Right renal pelvis (tissue), 4 donors: Measurements from ENCODE around the gene GPS1. TPM values are rescaled to one million over a fixed set of nuclear protein-coding genes. Genes with fewer than 3 reads are reported as not detected.

Experiments
- DNase-seq, 4 donors: peaks; one replicate each; pipeline ENCODE4 v3.0.0-alpha.2; 2013; ENCODE audit warnings: low read depth in 4 of 4, low spot score in 3 of 4, missing footprints in 1 of 4
- polyA plus RNA-seq, 4 donors: library from polyadenylated mRNA; unstranded; fragments of 120-200 nt; gene quantifications; one replicate each; pipeline ENCODE4 v1.2.1, GENCODE V29; 2013; ENCODE audit not compliant: insufficient read length in 4 of 4

Gene GPS1
- polyA plus RNA-seq, 4 donors = 107 to 145 (median 110) TPM

DNA sequence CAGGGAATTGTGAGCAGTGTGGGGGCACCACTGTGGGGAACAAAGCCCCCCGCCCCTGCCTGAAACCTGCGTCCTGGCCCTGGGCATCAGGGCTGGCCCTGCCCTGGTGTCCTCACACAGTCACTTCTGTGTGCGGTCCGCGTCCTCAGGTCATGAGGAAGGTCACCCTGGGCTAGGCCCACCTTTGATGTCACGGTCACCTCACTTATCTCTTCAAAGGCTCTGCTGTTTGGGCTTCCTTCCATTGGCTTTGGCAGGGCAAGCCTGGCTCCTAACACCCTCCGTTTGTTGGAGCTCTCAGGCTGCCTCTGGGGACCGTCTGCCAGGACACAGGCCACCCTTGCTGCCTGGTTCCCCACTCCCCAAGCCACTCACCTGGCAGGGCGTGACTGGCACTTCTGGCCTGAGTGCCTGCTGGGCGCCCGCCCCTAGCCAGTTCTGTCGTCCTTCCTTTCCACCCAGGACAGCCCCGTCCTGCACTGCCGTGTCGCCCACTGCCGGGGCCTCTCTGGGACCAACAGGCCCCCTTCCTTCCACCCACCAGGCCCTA is 37.9 kb upstream of the GPS1 start:
- DNase-seq = no peak

DNA sequence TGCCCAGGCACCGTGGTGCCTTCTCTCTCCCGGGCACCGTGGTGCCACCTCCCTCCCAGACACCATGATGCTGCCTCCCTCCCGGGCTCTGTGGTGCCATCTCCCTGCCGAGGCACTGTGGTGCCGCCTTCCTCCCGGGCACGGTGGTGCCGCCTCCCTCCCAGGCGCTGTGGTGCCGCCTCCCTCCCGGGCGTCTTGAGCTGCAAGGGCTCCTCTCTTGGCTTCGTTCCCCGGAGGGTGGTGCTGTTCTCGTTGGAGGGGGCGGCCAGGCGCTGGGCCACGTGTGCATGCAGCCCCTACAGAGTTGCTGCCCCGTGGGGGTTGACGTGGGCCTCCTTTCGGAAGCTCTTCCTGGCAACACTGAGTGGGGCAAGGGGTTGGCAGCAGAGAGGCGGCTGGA is 37.3 kb upstream of the GPS1 start:
- no peak for DNase-seq

DNA sequence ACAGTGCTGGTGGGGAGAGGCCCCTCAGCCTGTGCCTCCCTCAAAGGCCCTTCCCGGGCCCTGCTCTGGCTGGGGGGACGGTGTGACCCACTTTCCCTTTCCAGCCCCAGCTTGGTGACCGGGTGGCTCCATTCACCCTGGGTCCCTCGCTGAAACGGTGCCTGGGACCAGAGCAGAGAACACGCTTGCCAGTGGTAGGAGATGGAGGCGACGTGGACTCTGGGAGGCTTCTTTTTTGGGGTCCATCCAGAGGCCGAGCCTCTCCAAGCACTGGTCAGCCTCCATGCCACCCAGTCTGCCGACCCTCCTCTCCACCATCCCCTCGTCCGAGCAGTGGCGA is 36.8 kb upstream of the GPS1 start:
- no peak for DNase-seq

DNA sequence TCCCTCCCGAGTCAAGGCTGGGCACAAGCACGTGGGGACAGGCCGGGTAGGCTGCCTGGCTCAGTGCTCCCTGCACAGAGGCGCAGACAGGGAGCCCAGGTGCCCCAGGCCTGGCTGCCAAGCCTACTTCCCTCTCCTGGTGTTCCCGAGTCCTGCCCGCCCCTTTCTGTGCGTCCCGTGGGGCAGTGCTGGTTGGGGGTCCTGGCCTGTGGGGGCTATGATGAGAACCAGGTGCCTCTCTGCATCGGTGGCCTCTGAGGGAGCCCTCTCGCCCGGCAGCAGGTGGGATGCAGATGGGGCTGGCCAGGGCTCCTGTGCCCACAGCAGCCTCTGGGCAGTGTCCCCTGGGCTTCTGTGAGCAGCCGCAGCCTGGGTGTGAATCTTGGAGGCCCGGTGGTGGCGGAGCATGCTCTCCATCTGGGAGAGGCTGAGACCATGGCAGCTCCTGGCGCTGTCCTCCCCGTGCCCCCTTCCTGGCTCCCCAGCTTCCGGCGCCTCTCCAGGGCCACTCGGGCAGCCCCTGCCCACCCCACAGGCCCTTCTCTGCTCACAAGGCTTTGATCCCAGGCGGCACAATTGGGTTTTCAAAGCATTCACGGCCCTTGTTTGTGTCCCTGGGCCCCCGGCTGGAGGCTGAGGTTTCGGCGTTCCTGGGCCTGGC is 36.3 kb upstream of the GPS1 start:
- no peak for DNase-seq

DNA sequence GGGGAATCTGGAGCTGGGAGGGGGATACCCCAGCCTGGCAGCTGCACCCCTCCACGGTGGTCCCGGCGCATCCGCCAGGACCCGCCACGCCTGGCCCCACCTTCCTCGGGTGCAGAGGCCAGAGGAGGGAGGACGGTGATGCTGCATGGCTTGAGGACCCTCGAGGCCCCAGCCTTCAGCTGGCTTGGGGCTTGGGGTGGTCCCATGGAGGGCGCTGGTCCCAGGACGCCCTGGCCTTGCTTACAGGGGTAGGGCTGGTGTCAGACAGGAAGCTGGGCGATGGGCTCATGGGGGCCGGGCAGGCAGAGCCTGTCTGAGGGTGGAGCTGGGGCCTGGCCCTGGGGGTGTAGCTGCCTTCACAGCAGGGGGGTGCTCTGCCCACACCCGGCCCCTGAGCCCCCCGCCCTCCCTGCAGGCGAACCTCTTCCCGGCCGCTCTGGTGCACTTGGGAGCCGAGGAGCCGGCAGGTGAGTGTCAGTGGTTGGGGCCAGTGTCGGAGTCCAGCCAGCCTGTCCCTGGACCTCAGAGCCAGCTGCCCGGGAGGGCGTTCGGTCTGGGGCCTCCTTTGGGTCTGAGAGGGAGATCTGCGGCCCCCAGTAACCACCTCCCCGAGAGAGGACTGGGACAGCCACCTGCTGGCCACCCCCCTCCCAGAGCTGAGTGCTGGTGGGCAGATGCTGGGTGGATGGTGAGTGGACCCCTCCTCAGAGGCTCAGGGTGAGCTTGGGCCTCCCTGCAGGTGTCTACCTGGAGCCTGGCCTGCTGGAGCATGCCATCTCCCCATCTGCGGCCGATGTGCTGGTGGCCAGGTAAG is 35.4 kb upstream of the GPS1 start:
- DNase-seq = no peak

DNA sequence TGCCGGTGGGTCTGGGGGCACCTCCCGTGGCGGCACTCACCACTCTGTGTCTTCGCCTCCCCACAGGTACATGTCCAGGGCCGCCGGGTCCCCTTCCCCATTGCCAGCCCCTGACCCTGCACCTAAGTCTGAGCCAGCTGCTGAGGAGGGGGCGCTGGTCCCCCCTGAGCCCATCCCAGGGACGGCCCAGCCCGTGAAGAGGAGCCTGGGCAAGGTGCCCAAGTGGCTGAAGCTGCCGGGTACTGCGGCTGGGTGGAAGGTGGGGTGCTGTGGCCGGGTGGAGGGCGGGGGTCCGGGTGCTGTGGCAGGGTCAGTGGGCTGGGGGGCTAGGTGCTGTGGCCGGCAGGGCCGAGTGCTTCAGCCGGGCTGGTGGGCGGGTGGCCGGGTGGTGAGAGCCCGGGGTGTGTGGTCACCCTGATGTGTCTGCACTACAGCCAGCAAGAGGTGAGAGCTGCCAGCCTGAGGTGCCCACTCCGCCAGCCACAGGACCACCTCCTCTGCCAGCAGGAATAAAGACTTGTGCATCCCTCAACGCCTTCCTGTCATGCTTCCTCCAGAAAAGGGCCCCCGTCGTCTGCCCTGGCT is 34.7 kb upstream of the GPS1 start:
- no peak for DNase-seq

DNA sequence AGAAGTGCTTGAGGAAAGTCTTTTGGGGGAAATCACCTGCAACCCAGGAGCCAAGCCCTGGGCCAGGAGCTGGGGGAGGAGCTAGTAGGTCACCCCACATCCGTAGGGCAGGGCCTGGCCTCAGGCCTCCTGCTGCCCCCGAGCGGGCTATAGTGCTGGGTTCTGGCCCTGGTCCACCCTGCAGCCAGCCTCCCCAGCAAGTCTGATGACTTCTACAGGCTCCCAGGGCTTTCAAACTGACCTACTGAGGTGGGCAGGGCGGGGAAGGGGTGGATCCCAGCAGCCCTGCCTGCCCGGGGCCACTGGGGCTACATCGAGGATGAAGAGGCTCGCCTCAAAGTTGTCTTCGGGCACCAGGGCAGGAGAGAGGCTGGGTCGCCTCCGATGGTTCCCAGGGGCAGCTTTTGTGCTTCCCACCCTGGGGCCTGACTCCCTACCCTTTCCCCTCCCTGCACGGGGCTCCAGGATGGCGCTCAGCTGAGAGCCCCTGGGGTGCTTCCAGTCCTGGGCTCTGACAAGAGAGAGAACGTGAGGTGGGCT is 34.0 kb upstream of the GPS1 start:
- no peak for DNase-seq

DNA sequence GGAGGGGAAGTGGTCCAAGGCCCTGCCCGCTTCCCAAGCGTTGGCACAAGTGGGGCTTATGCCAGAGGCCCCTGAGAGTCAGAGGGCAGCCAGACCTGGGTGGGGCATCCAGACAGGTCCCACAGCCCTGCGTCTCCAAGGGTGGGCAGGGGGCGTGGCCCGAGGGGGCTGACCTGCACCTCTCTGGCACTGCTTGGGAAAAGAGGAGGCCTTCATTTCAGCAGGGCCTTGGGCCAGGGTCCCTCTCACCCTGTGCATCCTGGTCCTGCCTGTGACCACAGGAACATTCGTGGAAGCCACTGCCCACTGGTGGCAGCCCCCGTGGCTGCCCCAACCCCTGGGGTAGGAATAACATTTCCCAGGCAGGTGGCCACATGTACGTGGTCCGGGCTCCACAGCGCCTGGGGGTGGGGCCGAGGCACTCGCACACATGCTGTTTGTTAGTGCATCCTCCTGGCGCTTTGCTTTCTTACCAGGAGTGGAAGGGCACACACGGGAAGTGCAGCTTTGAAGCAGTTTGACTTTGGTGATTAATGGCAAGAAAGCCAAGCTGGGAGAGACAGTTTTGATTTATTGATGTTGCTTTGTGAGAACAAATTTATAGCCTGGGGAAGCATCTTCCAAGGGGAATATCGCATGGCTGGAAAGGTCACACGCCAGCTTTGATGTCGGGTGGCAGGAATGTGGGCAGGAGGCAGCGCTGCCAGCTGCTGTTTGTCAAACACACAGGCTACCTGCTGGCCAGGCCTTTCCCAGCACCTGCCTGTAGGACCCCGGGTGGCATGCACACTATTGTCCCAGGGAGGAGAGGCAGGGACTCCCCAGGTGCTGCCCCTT is 33.3 kb upstream of the GPS1 start:
- no peak for DNase-seq

DNA sequence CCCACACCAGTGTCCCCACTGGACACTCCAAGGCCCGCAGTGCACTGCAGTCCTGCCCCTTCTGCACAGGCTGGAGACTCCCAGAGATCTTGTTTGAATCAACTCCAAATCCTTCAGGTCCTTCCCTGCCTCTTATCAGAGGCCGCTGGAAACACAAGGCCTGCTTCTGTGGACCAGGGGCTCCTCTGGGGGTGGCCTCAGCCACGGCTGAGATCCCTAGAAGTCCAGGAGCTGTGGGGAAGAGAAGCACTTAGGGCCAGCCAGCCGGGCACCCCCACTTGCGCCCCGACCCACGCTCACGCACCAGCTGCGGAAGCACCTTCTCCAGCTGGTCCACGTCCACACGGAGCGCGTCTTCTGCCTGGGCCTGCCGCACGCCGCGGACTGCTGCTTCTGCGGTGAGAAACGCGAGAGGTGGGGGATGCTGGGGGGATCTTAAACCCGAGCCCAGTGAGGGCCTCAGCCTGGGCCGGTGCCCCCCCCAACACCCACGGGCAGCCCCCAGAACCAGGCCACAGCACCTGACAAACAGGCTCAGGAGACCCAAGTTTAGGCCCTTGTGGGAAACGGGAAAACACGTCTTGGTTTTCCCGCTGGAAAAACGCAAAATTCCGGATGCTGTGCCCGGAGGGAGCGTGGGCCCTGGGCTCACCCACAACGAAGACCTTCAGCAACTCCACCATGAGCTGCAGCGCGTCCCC is 32.6 kb upstream of the GPS1 start:
- DNase-seq = no peak

DNA sequence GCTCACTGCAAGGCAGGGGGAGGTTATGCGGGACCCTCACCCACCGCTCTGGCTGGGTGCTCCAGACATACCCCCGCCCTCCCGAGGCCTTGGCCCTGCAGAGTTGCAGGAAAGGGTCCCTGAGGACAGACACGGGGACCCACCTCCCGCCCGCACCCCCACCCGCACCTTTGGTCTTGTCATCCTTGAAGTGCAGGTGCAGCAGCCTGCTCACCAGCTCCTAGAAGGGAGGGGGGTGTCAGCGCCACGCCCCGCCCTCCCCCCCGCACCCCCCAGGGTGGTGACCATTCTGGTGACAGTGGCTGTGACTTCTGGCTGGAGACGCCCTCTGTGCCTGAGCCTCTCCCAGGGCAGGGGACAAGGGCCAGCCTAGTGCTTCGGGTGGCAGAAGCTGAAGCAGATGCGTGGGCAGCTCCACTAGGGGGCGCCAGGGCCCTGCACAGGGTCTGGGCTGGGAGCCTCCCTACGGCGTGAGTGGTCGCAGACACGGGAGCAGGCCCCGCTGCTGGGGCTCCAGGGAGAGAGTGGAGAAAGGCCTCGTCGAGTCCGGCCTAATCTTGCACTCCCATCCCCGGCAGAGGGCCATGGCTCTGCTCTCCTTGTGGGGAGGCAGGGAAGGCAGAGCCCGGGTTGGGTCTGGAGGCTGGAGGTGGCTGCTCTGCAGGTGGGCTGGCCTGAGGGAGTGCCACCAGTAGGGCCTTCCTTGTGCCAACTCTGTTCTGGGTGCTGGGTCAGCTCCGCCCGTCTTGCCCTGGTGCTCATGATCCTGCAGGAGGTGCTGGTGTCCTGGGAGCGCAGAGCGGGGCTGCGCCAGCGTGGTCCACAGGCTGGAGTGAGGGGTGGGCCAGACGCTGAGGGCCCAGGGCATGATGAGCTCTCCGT is 31.8 kb upstream of the GPS1 start:
- no peak for DNase-seq

DNA sequence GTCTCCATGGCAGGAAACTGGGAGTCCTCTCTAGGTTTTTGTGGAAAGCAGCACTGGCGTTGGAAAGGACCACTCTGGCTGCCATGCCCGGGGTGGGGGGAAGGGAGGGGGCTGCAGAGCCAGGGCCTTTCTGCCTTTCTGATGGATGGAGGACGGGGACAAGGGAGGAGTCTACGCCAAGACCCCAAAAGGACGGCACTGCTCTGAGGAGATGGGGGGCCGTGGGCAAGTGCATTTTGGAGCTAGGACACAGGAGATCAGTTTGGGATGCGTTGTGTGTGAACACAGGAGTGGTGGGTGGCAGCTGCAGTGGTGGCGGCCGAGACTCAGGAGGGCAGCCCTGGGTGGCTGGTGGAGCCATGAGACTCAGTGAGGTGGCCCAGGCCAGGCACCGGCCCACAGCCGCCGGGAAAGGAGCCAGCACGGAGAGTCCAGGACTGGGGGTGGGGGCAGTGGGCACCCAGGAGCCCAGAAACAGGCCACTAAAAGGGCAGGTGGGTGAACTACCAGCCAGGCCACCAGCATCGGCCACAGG is 31.1 kb upstream of the GPS1 start:
- no peak for DNase-seq

DNA sequence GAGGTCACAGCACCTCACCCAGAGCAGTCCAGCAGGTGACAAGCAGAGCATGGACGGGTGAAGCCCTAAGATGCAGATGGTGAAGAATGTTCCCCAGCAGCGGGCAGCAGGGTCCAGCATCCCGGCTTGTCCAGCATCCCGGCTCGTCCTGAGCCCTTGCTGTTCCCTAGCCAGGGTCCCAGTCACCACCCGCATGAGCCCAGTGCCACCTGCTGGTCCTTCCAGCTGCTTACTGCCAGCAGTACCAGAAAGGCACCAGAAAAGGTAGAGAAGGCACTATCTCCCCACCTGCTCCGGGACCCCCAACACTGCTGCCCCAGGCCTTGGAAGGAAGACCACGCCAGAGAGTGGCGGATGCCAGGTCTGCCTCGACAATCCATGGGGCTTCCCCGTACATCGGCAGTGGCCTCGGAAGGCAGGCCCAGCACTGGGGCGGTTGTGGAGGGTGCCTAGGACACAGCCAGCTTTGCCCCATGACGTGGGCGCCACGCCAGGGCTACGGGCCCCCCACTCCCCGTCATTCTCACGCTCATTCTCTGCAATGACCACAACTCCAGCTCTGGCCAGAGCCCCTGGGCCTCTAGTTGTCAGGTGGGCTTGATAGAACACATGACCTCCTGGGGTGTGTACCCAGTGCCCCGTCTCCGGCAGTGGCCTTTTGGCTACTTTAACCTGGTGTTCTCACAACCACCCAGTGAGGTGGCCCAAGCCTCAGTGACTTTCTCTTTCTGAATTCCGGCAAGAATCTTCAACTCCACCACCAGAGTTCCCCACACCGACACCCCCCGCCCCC is 30.4 kb upstream of the GPS1 start:
- no peak for DNase-seq

DNA sequence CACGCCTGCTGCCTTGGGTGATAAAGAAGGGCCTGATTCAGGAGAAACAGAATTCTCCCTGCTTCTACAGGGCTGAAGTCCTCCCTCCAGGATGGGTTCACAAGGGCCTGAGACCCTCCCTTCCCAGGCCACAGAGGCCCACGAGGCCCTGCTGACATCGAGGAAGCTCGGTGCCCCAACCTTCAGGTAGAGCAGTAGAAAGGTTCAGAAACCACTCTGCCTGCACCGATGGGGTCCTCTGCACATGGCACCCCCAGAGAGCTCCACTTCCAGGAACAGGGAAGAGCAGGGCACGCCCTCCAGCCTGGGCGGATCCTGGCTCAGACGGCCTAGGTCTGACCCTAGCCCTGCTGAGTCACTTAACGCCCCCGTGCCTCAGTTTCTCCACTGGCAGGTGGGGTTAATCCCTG is 29.8 kb upstream of the GPS1 start:
- DNase-seq = no peak

DNA sequence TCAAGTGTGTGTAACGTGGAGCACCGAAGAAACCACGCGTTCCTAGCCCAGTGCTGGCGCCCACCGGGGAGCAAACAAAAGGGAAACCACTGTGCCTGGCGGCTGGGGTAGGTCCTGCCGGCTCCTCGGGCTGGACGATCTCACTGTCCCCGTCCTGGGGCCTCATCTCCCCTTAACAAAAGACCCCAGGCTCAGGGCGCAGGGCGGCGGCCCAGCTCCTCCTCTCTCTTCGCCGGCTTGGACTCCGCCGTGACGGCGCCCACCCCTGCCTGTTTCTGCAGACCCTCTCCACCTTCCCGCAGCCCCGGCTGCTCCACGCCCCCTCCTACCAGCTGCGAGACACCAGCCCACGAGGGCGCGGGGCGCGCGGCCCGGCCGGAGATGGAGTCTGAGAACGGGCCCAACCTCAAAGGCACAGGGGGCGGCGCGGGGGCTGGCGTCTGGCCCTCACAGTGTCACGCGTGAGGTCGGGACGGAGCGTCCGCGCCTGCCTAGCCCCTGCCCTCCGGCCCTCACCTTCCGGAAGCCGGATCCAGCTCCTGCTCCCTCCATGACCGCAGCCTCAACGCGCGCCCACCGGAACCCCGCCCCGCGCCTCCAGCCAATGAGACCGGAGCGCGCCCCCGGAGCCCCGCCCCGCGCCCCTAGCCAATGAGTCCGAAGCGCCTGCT is 29.3 kb upstream of the GPS1 start, which contains the start of gene CENPX:
Gene CENPX (minus strand): TSS at position 569 of the 671 bp plus-strand sequence. CDS start 17 bp downstream, at position 552.
- no peak for DNase-seq

DNA sequence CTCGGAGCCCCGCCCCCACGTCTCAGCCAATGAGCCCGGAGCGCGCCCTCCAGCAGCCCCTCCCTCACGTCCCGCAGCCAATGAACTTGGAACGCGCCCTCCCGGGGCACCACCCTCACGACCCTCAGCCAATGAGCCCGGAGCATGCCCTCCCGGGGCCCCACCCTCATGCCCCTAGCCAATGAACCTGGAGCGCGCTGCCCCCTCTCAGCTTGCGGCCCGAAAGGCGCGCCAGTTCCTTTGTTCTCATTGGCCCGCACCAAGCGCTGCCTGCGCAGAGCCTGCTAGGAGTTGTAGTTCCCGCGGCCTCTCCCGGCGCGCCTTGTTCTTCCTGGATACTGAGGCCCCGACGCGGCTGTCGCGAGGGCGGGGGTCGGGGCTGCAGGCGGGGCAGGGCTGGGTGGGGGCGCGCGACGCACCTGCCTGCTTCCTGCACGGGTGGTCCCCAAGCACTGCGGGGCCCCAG is 28.7 kb upstream of the GPS1 start, which contains the start of gene LRRC45:
Gene LRRC45 (plus strand): TSS at position 325 of the 466 bp plus-strand sequence. CDS start 339 bp downstream, outside the sequence.
- DNase-seq = peak; percentile 93 to 98 (median 98)

DNA sequence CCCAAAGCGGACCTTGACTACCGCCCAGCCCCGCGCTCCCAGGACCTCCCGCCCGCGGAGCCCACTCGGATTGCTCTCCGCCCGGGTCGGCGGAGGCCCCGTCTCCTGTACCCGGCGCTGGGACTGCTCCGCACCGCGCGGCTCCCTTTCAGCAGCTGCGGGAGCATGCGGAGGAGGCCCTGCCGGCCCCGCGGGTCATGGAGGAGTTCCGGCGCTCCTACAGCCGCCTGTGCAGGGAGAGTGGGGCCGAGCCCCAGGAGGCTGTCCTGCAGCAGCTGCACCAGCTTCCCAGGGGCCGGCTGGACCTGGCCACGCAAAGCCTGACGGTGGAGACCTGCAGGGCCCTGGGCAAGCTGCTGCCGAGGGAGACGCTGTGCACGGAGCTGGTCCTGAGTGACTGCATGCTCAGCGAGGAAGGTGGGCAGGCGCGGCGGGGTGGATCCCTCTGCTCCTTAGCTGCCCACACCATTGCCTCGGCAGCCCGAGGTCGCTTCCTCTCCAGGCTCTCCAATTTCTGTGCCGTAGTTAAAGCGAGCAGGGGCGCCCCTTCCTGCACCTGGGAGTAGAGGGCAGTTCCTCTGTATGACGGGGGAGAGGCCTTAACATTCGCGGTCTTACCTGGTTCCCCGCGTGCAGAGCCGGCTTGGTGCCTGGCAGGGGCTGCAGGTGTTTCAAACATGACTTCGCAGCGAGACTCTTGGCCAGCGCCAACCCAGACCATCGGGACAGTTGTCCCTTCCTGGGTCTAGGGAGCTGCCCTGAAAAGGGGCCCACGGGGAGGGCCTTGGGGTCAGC is 28.1 kb upstream of the GPS1 start:
- DNase-seq = no peak
